ENCODE data around the gene CHRNA7. TPM values are rescaled to one million over a fixed set of nuclear protein-coding genes. Genes with fewer than 3 reads are reported as not detected.

CHRNA7 gene
- total RNA-seq, 2 donors from 2014 or later, result 3.7 to 9.3 TPM

DNA sequence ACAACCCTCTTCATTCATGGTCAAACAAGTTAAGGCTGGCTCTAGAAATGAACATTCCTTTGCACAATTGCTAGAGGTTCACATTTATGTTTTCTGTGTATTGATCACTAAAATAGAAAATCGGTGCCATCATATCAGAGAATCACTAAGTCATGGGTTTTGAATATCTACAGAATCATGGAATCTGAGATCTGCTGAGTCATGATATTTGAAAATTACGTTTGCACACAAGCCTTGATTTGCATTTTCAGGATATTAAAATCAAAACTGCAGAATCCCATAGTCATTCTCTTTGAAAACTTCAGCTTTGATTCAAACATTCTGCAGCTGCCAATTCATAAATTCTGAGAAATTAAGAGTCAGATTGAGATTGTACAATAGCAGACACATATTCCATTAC is 26.1 kb upstream of the CHRNA7 start:
- 80% methylated on average over 2 of the region's 2 CpGs for WGBS
- H3K9me3 ChIP-seq, result no peaks in the 10 kb centered on the region

DNA sequence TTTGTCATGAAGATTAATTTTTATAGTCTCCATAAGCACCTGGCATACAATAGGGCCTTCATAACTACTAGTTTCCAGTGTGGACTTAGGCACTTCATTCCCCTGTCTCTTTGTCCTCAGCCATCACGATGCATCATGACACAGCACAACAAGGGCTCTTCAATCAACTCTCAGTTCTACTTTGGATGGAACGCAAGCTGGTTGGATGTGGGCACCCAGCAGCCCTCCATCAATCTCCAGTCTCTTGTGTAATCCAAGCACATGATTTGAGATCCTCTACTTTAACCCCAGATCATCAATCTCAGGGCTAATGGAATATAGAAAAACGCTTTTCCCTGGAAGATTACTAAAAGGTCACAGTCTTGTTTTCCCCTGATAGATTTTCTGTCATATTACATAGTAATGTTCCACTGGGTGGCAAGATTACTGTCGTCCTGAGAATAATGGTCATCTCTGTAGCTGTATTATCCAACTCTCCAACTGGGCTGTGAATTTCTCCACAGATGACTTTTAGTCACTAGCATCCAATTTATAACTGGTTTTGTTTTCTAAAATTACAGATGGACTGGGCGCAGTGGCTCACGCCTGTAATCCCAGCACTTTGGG is 22.9 kb upstream of the CHRNA7 start:
- WGBS, result 85% methylated on average over 6 of the region's 6 CpGs
- Histone ChIP-seq H3K4me1 (replicated peaks) (no peaks in the 10 kb centered on the region), H3K27ac (no peak overlapping the region), H3K9me3 (no peaks in the 10 kb centered on the region), H3K4me3 (no peak overlapping the region), H3K36me3 (no peaks in the 10 kb centered on the region), H3K27me3 (replicated peaks; ENCODE audit: insufficient read depth) (no peaks in the 10 kb centered on the region)
- intact Hi-C loops (cut with DNase I), result no loop called here
- DNase-seq (ENCODE audit: low spot score), result no peak
- no peak for TF ChIP-seq POLR2AphosphoS5 (IDR thresholded peaks at IDR 0.05)
- TF ChIP-seq, protein P1, sequence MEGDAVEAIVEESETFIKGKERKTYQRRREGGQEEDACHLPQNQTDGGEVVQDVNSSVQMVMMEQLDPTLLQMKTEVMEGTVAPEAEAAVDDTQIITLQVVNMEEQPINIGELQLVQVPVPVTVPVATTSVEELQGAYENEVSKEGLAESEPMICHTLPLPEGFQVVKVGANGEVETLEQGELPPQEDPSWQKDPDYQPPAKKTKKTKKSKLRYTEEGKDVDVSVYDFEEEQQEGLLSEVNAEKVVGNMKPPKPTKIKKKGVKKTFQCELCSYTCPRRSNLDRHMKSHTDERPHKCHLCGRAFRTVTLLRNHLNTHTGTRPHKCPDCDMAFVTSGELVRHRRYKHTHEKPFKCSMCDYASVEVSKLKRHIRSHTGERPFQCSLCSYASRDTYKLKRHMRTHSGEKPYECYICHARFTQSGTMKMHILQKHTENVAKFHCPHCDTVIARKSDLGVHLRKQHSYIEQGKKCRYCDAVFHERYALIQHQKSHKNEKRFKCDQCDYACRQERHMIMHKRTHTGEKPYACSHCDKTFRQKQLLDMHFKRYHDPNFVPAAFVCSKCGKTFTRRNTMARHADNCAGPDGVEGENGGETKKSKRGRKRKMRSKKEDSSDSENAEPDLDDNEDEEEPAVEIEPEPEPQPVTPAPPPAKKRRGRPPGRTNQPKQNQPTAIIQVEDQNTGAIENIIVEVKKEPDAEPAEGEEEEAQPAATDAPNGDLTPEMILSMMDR (IDR thresholded peaks at IDR 0.05), result no peak
- no peak for TF ChIP-seq POLR2A (IDR thresholded peaks at IDR 0.05)

More for the DNA sequence above, 26.1 kb upstream of the CHRNA7 start:
- DNase-seq (ENCODE audit: low spot score), result no peak
- TF ChIP-seq POLR2A (IDR thresholded peaks at IDR 0.05), result no peak
- no peak overlapping the region for H3K4me3 ChIP-seq
- intact Hi-C loops (cut with DNase I), result no loop called here
- H3K4me1 ChIP-seq (replicated peaks), result no peaks in the 10 kb centered on the region
- H3K27ac ChIP-seq, result no peak overlapping the region
- H3K27me3 ChIP-seq (replicated peaks; ENCODE audit: insufficient read depth), result peaks cover 2% of the 10 kb centered on the region
- H3K36me3 ChIP-seq, result no peaks in the 10 kb centered on the region

GRCh38 chr15:32014953-32015352 is 15.4 kb upstream of the CHRNA7 start:
- intact Hi-C loops (cut with DNase I), result no loop called here
- TF ChIP-seq POLR2A (IDR thresholded peaks at IDR 0.05) (no peak), POLR2AphosphoS5 (IDR thresholded peaks at IDR 0.05) (no peak)
- TF ChIP-seq, protein P1 (IDR thresholded peaks at IDR 0.05), result no peak
- WGBS, result 83% methylated on average over 1 of the region's 1 CpG
- Histone ChIP-seq H3K36me3 (no peaks in the 10 kb centered on the region), H3K4me3 (no peak overlapping the region), H3K4me1 (replicated peaks) (no peaks in the 10 kb centered on the region), H3K9me3 (no peaks in the 10 kb centered on the region), H3K27ac (no peak overlapping the region), H3K27me3 (replicated peaks; ENCODE audit: insufficient read depth) (no peaks in the 10 kb centered on the region)
- no peak for DNase-seq (ENCODE audit: low spot score)

- DNase-seq (ENCODE audit: low spot score), result no peak
- Histone ChIP-seq H3K27me3 (replicated peaks; ENCODE audit: insufficient read depth) (no peaks in the 10 kb centered on the region), H3K4me1 (replicated peaks) (no peaks in the 10 kb centered on the region), H3K4me3 (no peak overlapping the region), H3K27ac (no peak overlapping the region), H3K9me3 (no peaks in the 10 kb centered on the region), H3K36me3 (no peaks in the 10 kb centered on the region)
- intact Hi-C loops (cut with DNase I), result no loop called here
- WGBS, result 57% methylated on average over 2 of the region's 2 CpGs
- TF ChIP-seq POLR2A (IDR thresholded peaks at IDR 0.05) (no peak), POLR2AphosphoS5 (IDR thresholded peaks at IDR 0.05) (no peak)
- TF ChIP-seq, protein P1 (IDR thresholded peaks at IDR 0.05), result no peak
Measured at GRCh38 chr15:32020156-32020555, 10.2 kb upstream of the CHRNA7 start.

DNA sequence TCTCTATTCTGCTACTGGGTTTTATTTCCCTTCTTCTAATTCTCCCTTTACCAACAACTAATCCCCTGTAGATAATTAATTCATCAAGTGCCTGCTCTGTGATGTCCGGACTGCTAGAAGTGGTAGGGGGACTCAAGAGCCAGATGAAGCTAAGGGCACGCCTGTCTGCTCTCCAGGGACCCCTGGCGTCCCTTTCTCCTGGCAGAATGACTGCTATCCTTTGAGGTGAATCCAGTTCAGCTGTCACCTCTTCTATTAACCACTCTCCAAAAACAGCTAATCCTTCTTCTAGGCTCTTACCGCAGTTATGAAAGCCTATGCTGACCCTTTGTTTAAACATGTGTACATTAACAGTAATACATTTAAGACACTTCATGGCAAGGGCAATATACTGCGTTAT is 1.4 kb upstream of the CHRNA7 start:
- H3K36me3 ChIP-seq, result no peaks in the 10 kb centered on the region
- no peak overlapping the region for H3K27ac ChIP-seq
- TF ChIP-seq, protein P1 (IDR thresholded peaks at IDR 0.05), result no peak
- no peak for TF ChIP-seq POLR2AphosphoS5 (IDR thresholded peaks at IDR 0.05)
- no peak for TF ChIP-seq POLR2A (IDR thresholded peaks at IDR 0.05)
- no peak overlapping the region for H3K4me3 ChIP-seq
- H3K4me1 ChIP-seq (replicated peaks), result no peaks in the 10 kb centered on the region
- no peaks in the 10 kb centered on the region for H3K27me3 ChIP-seq (replicated peaks; ENCODE audit: insufficient read depth)
- no peaks in the 10 kb centered on the region for H3K9me3 ChIP-seq
- intact Hi-C loops (cut with DNase I), result no loop called here
- no peak for DNase-seq (ENCODE audit: low spot score)
- WGBS, result 8% methylated on average over 5 of the region's 5 CpGs
